ENCODE results near the gene CLEC3A. TPM values are rescaled to one million over a fixed set of nuclear protein-coding genes. Genes with fewer than 3 reads are reported as not detected.

Gene CLEC3A
- total RNA-seq, 1 experiment from 2014 or later, result not detected

GRCh38 chr16:78005881-78006280, 16.5 kb upstream of the CLEC3A start:
- Mint-ChIP-seq H3K4me1 (ENCODE audit: insufficient read depth, unreplicated experiment) (peaks cover 7% of the 10 kb centered on the region), H3K36me3 (ENCODE audit: insufficient read depth, unreplicated experiment) (peaks cover 7% of the 10 kb centered on the region), H3K4me3 (ENCODE audit: unreplicated experiment) (no peak overlapping the region), H3K9me3 (ENCODE audit: unreplicated experiment) (no peaks in the 10 kb centered on the region), H3K27ac (ENCODE audit: low read depth, unreplicated experiment) (no peak overlapping the region), H3K27me3 (ENCODE audit: insufficient read depth, unreplicated experiment) (no peaks in the 10 kb centered on the region)
- no TSS peak for BruUV-seq (replicated peaks)
- ChIA-PET POLR2A (no interaction called here), CTCF (interaction anchor here (1.0 to 6.4 kb wide), 2 partner anchors 94 to 331 kb away, joined by 3 to 49 read pairs; partner anchors contain the start of gene WWOX)
- TF ChIP-seq CTCF (IDR thresholded peaks at IDR 0.05; ENCODE audit: unreplicated experiment), result no peak
- peak; percentile 53 for DNase-seq (ENCODE audit: unreplicated experiment)
- intact Hi-C loops (cut with micrococcal nuclease), result no loop called here

- POLR2A ChIA-PET, result no interaction called here
- TF ChIP-seq CTCF (IDR thresholded peaks at IDR 0.05; ENCODE audit: unreplicated experiment), result no peak
- BruUV-seq (replicated peaks), result no TSS peak
- intact Hi-C loops (cut with micrococcal nuclease), result no loop called here
- DNase-seq (ENCODE audit: unreplicated experiment), result no peak
- peaks cover 2% of the 10 kb centered on the region for H3K27me3 Mint-ChIP-seq (ENCODE audit: insufficient read depth, unreplicated experiment)
- peaks cover 7% of the 10 kb centered on the region for H3K4me1 Mint-ChIP-seq (ENCODE audit: insufficient read depth, unreplicated experiment)
- no peaks in the 10 kb centered on the region for H3K9me3 Mint-ChIP-seq (ENCODE audit: unreplicated experiment)
- H3K36me3 Mint-ChIP-seq (ENCODE audit: insufficient read depth, unreplicated experiment), result peaks cover 7% of the 10 kb centered on the region
- no peak overlapping the region for H3K27ac Mint-ChIP-seq (ENCODE audit: low read depth, unreplicated experiment)
- CTCF ChIA-PET, result interaction anchor here (0.5 to 0.8 kb wide), 6 partner anchors 10 to 320 kb away, joined by 3 to 8 read pairs (median 3); no protein-coding TSS in a partner anchor
- H3K4me3 Mint-ChIP-seq (ENCODE audit: unreplicated experiment), result no peak overlapping the region
These were observed 15.2 kb upstream of the CLEC3A start for GRCh38 chr16:78007121-78007520.

GRCh38 chr16:78024159-78024558, 1.8 kb downstream of the CLEC3A start:
- Mint-ChIP-seq H3K27ac (ENCODE audit: low read depth, unreplicated experiment) (no peak overlapping the region), H3K4me3 (ENCODE audit: unreplicated experiment) (no peak overlapping the region), H3K9me3 (ENCODE audit: unreplicated experiment) (peaks cover 5% of the 10 kb centered on the region), H3K27me3 (ENCODE audit: insufficient read depth, unreplicated experiment) (peaks cover 16% of the 10 kb centered on the region), H3K36me3 (ENCODE audit: insufficient read depth, unreplicated experiment) (no peaks in the 10 kb centered on the region), H3K4me1 (ENCODE audit: insufficient read depth, unreplicated experiment) (no peaks in the 10 kb centered on the region)
- ChIA-PET POLR2A (no interaction called here), CTCF (no interaction called here)
- TF ChIP-seq CTCF (IDR thresholded peaks at IDR 0.05; ENCODE audit: unreplicated experiment), result no peak
- BruUV-seq (replicated peaks), result no TSS peak
- intact Hi-C loops (cut with micrococcal nuclease), result no loop called here
- no peak for DNase-seq (ENCODE audit: unreplicated experiment)

- peaks cover 10% of the 10 kb centered on the region for H3K27me3 Mint-ChIP-seq (ENCODE audit: insufficient read depth, unreplicated experiment)
- no peaks in the 10 kb centered on the region for H3K9me3 Mint-ChIP-seq (ENCODE audit: unreplicated experiment)
- ChIA-PET POLR2A (interaction anchor here (1.1 kb wide), 1 partner anchor 23 kb away, joined by 3 read pairs; no protein-coding TSS in a partner anchor), CTCF (interaction anchor here (1.2 to 2.4 kb wide), 3 partner anchors 23 to 53 kb away, joined by 3 to 19 read pairs (median 5); no protein-coding TSS in a partner anchor)
- no peak for DNase-seq (ENCODE audit: unreplicated experiment)
- intact Hi-C loops (cut with micrococcal nuclease), result no loop called here
- BruUV-seq (replicated peaks), result no TSS peak
- H3K4me3 Mint-ChIP-seq (ENCODE audit: unreplicated experiment), result no peak overlapping the region
- H3K36me3 Mint-ChIP-seq (ENCODE audit: insufficient read depth, unreplicated experiment), result no peaks in the 10 kb centered on the region
- no peak overlapping the region for H3K27ac Mint-ChIP-seq (ENCODE audit: low read depth, unreplicated experiment)
- TF ChIP-seq CTCF (IDR thresholded peaks at IDR 0.05; ENCODE audit: unreplicated experiment), result no peak
- no peaks in the 10 kb centered on the region for H3K4me1 Mint-ChIP-seq (ENCODE audit: insufficient read depth, unreplicated experiment)
These were observed 3.3 kb downstream of the CLEC3A start for GRCh38 chr16:78025631-78026030.

All from MCF 10A (cell line).